DMS53 treated with DMSO at 0.1 percent for 48 hours (cell line): ENCODE data around the gene ACSM2B.
"Not testable (repeated sequence)": the region's sequence is repeated elsewhere in the genome, so short reads cannot be mapped to it uniquely, and the experiment has no call there.

Source experiments
- DNase-seq: peaks from one replicate; lab custom pipeline; 2025; ENCODE audit not compliant: unreplicated experiment; lab: John Stamatoyannopoulos, UW

The ACSM2B gene

GRCh38 chr16:20536669-20537068 is 39.5 kb downstream of the ACSM2B start:
- not testable (repeated sequence) for DNase-seq

DNA sequence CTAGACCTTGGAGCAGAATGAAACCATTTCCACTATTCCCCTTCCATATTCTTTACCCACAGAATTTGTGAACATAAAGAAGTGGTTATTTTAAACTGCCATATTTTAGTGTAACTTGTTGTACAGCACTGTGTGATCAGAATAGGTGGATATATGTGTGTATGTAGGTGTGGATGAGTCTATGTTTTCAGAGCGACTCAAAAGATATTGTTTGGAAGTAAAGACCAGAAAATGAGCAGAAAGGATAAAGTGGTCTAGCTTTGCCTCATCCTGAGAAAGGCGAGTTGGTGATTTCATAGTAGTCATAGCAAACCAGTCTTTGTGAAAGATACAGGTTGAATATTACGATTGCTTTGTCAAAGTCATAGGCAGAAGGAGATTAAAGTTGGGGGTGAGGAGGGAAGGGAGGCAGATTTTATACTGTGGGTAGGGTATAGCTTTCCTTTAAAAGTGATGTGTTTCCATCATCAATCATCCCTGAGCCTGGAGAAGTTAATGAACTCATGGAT is 43.8 kb downstream of the ACSM2B start:
- DNase-seq = not testable (repeated sequence)

- DNase-seq = not testable (repeated sequence)
Measured at GRCh38 chr16:20531795-20532194, 44.4 kb downstream of the ACSM2B start.

DNA sequence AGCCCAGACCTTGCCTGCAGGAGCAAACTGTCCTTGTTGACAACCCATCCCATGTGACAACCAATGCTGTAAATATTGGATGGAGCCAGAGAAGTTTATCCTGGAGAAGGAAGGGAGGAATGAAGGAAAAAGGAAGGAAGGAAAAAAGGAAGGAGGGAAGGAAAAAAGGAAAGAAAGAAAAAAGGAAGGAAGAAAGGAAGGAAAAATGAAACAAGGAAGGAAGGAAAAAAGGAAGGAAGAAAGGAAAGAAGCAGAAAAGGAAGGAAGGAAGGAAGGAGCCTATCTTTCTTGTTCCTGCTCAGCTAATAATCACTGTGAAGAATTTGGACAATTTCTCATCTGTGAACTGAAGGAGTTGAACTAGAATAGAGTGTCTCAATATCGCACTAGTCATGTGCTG is 56.1 kb downstream of the ACSM2B start:
- no peak for DNase-seq

- DNase-seq = no peak
Measured at GRCh38 chr16:20519231-20519630, 56.9 kb downstream of the ACSM2B start.

GRCh38 chr16:20517149-20517548 is 59.0 kb downstream of the ACSM2B start:
- DNase-seq = no peak

GRCh38 chr16:20515688-20516090 is 60.5 kb downstream of the ACSM2B start:
- DNase-seq = no peak

DNA sequence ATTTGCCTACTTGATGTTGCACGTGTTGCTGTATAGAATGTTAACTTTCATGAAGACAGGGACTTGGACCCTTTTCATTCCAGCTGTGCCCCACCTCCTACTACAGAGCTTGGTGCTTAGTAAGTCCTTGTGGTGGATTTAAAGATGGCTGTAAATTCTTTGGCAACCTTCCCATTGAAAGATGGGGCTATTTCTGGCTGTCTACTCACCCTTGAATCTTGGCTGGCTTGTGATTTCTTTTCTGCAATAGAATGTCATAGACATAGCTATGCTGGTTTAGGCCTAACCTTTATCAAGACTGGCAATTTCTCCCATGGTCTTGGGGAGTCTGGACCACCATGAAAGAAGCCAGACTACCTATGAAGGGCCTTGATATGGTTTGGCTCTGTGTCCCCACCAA is 65.8 kb downstream of the ACSM2B start:
- DNase-seq = no peak

DNA sequence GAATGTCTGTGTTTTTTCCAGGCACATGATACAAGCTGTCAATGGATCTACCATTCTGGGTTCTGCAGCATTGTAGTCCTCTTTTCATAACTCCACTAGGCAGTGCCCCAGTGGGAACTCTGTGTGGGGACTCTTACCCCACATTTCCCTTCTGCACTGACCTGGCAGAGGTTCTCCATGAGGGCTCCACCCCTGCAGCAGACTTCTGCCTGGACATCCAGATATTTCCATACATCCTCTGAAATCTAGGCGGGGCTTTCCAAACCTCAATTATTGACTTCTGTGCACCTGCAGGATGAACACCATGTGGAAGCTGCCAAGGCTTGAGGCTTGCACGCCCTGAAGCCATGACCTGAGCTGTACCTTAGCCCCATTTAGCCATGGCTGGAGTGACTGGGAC is 68.9 kb downstream of the ACSM2B start:
- no peak for DNase-seq

- no peak for DNase-seq
Measured at GRCh38 chr16:20504418-20504817, 71.7 kb downstream of the ACSM2B start.

DNA sequence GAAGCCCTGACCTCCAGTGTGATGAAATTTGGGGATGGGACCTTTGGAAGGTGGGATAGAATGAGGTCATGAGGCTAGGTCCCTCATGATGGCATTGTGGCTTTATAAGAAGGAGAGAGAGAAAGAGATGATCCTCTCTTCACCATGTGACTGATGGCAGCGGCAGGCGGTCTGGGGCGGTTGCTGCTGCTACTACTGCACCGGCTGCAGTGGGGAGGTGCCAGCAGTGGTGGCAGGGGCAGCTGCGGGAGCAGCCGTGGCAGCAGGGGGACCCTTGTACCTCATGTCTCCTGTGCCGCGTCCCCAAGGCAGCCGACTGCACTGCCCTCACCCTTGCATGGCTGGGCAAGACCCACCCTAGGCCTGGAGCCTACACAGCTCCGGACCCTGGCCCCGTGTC is 84.7 kb downstream of the ACSM2B start:
- not testable (repeated sequence) for DNase-seq

- DNase-seq = not testable (repeated sequence)
Measured at GRCh38 chr16:20490994-20491393, 85.2 kb downstream of the ACSM2B start.
